Fibroblast of lung (primary cell): ENCODE data around the gene PDE4B. TPM values are rescaled to one million over a fixed set of nuclear protein-coding genes. Genes with fewer than 3 reads are reported as not detected.

Experiments used
- DNase-seq, 2 donors: peaks; one replicate each; pipeline versions ENCODE4 v3.0.0 to v3.0.0-alpha.2; 2010; ENCODE audit warnings: low read depth in 2 of 2
- H2AFZ ChIP-seq: 2 replicates; pipeline ENCODE4 v1.5.1; 2012; ENCODE audit warnings: low read length, control low read depth, inconsistent platforms
- H3K27ac ChIP-seq: 2 replicates; pipeline ENCODE4 v1.5.1; 2011; ENCODE audit warnings: low read length, control low read depth; ENCODE audit not compliant: insufficient read depth
- H3K27me3 ChIP-seq: 2 replicates; pipeline ENCODE4 v1.5.1; 2011; ENCODE audit warnings: mild to moderate bottlenecking, low read length; ENCODE audit not compliant: control insufficient read depth, insufficient read depth
- H3K36me3 ChIP-seq: 2 replicates; pipeline ENCODE4 v1.5.1; 2011; ENCODE audit warnings: low read length; ENCODE audit not compliant: control insufficient read depth, insufficient read depth
- H3K4me1 ChIP-seq: 2 replicates; pipeline ENCODE4 v1.5.1; 2011; ENCODE audit warnings: low read length; ENCODE audit not compliant: control insufficient read depth, insufficient read depth; ENCODE audit errors: extremely low read depth
- H3K4me2 ChIP-seq: 2 replicates; pipeline ENCODE4 v1.5.1; 2011; ENCODE audit warnings: low read length, control low read depth; ENCODE audit not compliant: insufficient read depth; ENCODE audit errors: extremely low read depth
- H3K4me3 ChIP-seq, 4 experiments: fragments of 200-600 bp in 1 of 4; sonication (generic) in 1 of 4; replicated peaks in 1 of 4; 2 replicates each; pipeline ENCODE4 v1.5.1; 2011 to 2016; ENCODE audit warnings: low read length in 4 of 4, low read depth in 3 of 4, mild to moderate bottlenecking in 3 of 4, control low read depth in 2 of 4, inconsistent platforms in 1 of 4, mixed read lengths in 1 of 4; ENCODE audit not compliant: insufficient read depth in 1 of 4; ENCODE audit errors: control extremely low read depth in 1 of 4
- H3K79me2 ChIP-seq: 2 replicates; pipeline ENCODE4 v1.5.1; 2012; ENCODE audit warnings: mild to moderate bottlenecking, low read length, inconsistent platforms; ENCODE audit not compliant: control insufficient read depth, insufficient read depth
- H3K9ac ChIP-seq: 2 replicates; pipeline ENCODE4 v1.5.1; 2011; ENCODE audit warnings: mild to moderate bottlenecking, low read length, control low read depth; ENCODE audit not compliant: insufficient read depth
- H3K9me3 ChIP-seq: 2 replicates; pipeline ENCODE4 v1.5.1; 2012; ENCODE audit warnings: low read depth, low read length; ENCODE audit not compliant: control insufficient read depth, insufficient read depth
- H4K20me1 ChIP-seq: 2 replicates; pipeline ENCODE4 v1.5.1; 2011; ENCODE audit warnings: low read length; ENCODE audit not compliant: control insufficient read depth, insufficient read depth; ENCODE audit errors: extremely low read depth
- EZH2 ChIP-seq: IDR thresholded peaks from 2 replicates; pipeline ENCODE4 v1.5.1; 2012; ENCODE audit warnings: low read length, control low read depth, mild to moderate bottlenecking; ENCODE audit errors: missing control alignments
- polyA plus RNA-seq, 2 donors: library from polyadenylated mRNA; depleted of rRNA in 1 of 2; stranded (reverse) in 1 of 2; unstranded in 1 of 2; fragments of >200 nt; gene quantifications; 2 replicates each; pipeline ENCODE4 v1.2.1, GENCODE V29; 2011 to 2012; ENCODE audit warnings: missing spikeins in 1 of 2
- total RNA-seq: library from RNA; depleted of rRNA; stranded (reverse); fragments of >200 nt; gene quantifications from 2 replicates; pipeline ENCODE4 v1.2.1, GENCODE V29; 2014
- TF ChIP-seq, protein P1 (sequence below), 2 donors: IDR thresholded peaks in 1 of 2; conservative IDR thresholded peaks in 1 of 2; 1 replicate in 1 of 2; 2 replicates in 1 of 2; pipeline ENCODE4 v1.5.1; 2011 to 2012; ENCODE audit warnings: low read length in 2 of 2, control low read depth in 1 of 2, inconsistent platforms in 1 of 2, low read depth in 1 of 2, mild to moderate bottlenecking in 1 of 2

Gene PDE4B
- total and polyA plus RNA-seq, 2 donors (not counting 1 experiment from before 2014, with no cell fraction given), result 3.7 to 19.8 TPM

DNA sequence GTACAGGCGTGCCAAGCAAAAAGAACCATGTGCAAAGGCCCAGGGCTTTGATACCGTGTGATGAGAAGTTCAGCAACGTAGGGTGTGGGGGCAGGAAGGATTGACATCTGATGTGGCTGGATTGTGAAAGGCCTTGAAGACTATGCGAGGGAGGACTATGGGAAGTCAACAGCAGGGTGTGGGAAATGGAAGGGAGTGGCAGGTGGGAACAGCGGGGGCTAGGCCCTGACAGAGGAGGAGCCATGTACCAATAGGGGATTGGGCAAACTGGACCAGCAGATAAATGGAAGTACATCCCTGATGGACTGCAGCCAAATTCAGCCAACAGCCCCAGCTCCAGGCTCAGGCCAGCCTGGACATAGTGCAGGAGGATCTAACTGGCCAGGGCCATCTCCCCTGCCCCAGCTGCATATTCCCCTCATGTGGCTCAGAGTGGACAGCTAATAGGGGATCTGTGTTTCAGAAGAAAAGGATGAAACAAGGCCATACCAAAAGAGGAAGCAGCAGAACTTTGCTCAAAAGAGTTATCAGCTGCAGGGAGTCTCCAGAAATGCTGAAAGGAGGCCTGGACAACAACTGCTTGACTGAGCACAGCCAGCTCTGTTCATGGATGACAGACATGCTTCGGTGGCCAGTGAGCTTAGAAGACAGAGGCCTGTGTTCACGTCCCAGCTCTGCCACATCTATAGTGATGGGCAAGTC is 601.0 kb downstream of the PDE4B start:
- H3K9ac ChIP-seq, result no peak overlapping the region
- no peaks in the 10 kb centered on the region for H3K4me1 ChIP-seq
- H4K20me1 ChIP-seq, result no peaks in the 10 kb centered on the region
- no peak for DNase-seq
- H3K9me3 ChIP-seq, result no peaks in the 10 kb centered on the region
- H3K36me3 ChIP-seq, result no peaks in the 10 kb centered on the region
- H3K4me2 ChIP-seq, result no peak overlapping the region
- no peak overlapping the region for H3K27ac ChIP-seq
- TF ChIP-seq EZH2, result no peak
- TF ChIP-seq, protein P1, sequence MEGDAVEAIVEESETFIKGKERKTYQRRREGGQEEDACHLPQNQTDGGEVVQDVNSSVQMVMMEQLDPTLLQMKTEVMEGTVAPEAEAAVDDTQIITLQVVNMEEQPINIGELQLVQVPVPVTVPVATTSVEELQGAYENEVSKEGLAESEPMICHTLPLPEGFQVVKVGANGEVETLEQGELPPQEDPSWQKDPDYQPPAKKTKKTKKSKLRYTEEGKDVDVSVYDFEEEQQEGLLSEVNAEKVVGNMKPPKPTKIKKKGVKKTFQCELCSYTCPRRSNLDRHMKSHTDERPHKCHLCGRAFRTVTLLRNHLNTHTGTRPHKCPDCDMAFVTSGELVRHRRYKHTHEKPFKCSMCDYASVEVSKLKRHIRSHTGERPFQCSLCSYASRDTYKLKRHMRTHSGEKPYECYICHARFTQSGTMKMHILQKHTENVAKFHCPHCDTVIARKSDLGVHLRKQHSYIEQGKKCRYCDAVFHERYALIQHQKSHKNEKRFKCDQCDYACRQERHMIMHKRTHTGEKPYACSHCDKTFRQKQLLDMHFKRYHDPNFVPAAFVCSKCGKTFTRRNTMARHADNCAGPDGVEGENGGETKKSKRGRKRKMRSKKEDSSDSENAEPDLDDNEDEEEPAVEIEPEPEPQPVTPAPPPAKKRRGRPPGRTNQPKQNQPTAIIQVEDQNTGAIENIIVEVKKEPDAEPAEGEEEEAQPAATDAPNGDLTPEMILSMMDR (conservative IDR thresholded peaks at IDR 0.05 in 1 of 2, IDR thresholded peaks at IDR 0.05 in 1 of 2; ENCODE audit: low read depth in 1 of 2, low read length in 2 of 2), result no peak
- H3K27me3 ChIP-seq, result no peaks in the 10 kb centered on the region
- H3K79me2 ChIP-seq, result no peaks in the 10 kb centered on the region
- no peak overlapping the region for H2AFZ ChIP-seq
- no peak overlapping the region for H3K4me3 ChIP-seq

DNA sequence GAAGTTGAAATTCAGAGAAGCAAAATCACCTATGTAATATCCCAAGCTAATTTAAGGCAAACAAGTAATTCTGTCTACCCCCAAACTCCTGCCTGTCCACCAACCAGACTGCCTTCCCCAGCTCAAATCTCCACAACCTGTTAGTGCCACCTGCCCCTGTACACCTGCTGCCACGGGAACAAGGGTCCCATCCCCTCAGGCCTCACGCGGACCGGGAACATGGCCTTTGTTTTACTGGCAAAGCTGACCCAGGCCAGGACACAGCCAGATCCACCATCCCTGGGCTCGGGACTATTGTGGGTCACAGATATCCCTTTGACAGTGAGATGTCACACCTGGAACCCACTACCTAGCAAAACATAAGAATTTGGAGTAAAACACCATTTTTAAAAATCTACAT is 601.9 kb downstream of the PDE4B start:
- Histone ChIP-seq H3K79me2 (no peaks in the 10 kb centered on the region), H3K36me3 (no peaks in the 10 kb centered on the region), H3K4me2 (no peak overlapping the region), H3K9me3 (no peaks in the 10 kb centered on the region), H3K4me1 (no peaks in the 10 kb centered on the region), H3K27ac (no peak overlapping the region), H4K20me1 (no peaks in the 10 kb centered on the region), H3K4me3 (no peak overlapping the region), H3K27me3 (no peaks in the 10 kb centered on the region), H2AFZ (no peak overlapping the region), H3K9ac (no peak overlapping the region)
- TF ChIP-seq, protein P1 (conservative IDR thresholded peaks at IDR 0.05 in 1 of 2, IDR thresholded peaks at IDR 0.05 in 1 of 2; ENCODE audit: low read depth in 1 of 2, low read length in 2 of 2), result no peak
- TF ChIP-seq EZH2, result no peak
- no peak for DNase-seq

- TF ChIP-seq, protein P1 (conservative IDR thresholded peaks at IDR 0.05 in 1 of 2, IDR thresholded peaks at IDR 0.05 in 1 of 2; ENCODE audit: low read depth in 1 of 2, low read length in 2 of 2), result no peak
- no peak for TF ChIP-seq EZH2
- Histone ChIP-seq H3K4me3 (no peak overlapping the region), H2AFZ (no peak overlapping the region), H3K9me3 (no peaks in the 10 kb centered on the region), H4K20me1 (no peaks in the 10 kb centered on the region), H3K27me3 (no peaks in the 10 kb centered on the region), H3K27ac (no peak overlapping the region), H3K9ac (no peak overlapping the region), H3K4me2 (no peak overlapping the region), H3K79me2 (no peaks in the 10 kb centered on the region), H3K36me3 (no peaks in the 10 kb centered on the region), H3K4me1 (no peaks in the 10 kb centered on the region)
- DNase-seq, result no peak
Measured at GRCh38 chr1:66395202-66396061, 602.7 kb downstream of the PDE4B start.
